Epithelial cell of esophagus (primary cell): ENCODE results near the gene PODXL2.
A peak's percentile ranks its signal among the peaks of the same experiment; 100 is the strongest.

Source experiments
- DNase-seq: peaks from one replicate; pipeline ENCODE4 v3.0.0; 2010; ENCODE audit warnings: low read depth
- H3K4me3 ChIP-seq: 2 replicates; pipeline ENCODE4 v1.5.1; 2011; ENCODE audit warnings: mild to moderate bottlenecking, low read length, control low read depth
- TF ChIP-seq, protein P1 (sequence below): IDR thresholded peaks from 2 replicates; pipeline ENCODE4 v1.5.1; 2011; ENCODE audit warnings: low read depth, mild to moderate bottlenecking, low read length, control low read depth, inconsistent platforms; ENCODE audit not compliant: insufficient read depth; ENCODE audit errors: missing control alignments

Gene PODXL2

DNA sequence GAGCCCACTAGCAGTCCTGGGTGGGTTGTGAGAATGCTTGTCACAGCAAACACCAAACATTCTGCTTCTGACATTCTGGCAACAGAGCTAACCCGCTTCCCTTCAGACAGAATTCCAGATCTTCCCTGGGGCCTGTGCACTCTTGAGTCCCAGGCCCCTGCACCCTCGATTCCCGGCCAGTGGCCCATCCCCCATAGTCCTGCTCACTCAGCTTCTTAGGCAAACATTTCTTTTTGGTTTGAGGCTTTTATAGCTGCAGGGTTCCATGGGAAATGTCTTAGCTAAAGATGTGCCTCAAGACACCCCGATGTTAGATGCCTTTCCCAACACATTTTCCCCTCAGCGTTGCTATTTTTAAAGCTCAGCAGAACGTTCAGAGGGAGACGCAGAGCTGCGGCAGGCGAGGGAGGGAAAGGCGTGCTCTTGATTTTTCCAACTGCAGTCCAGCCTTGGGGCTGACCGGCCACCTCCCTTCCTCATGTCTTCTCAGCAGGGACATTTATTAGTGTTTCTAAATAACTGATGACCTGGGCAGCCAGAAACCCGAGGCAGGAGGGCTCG lies 78.9 kb downstream of the PODXL2 start:
- no peak for DNase-seq
- TF ChIP-seq, protein P1, sequence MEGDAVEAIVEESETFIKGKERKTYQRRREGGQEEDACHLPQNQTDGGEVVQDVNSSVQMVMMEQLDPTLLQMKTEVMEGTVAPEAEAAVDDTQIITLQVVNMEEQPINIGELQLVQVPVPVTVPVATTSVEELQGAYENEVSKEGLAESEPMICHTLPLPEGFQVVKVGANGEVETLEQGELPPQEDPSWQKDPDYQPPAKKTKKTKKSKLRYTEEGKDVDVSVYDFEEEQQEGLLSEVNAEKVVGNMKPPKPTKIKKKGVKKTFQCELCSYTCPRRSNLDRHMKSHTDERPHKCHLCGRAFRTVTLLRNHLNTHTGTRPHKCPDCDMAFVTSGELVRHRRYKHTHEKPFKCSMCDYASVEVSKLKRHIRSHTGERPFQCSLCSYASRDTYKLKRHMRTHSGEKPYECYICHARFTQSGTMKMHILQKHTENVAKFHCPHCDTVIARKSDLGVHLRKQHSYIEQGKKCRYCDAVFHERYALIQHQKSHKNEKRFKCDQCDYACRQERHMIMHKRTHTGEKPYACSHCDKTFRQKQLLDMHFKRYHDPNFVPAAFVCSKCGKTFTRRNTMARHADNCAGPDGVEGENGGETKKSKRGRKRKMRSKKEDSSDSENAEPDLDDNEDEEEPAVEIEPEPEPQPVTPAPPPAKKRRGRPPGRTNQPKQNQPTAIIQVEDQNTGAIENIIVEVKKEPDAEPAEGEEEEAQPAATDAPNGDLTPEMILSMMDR, result no peak
- H3K4me3 ChIP-seq, result no peak overlapping the region

DNA sequence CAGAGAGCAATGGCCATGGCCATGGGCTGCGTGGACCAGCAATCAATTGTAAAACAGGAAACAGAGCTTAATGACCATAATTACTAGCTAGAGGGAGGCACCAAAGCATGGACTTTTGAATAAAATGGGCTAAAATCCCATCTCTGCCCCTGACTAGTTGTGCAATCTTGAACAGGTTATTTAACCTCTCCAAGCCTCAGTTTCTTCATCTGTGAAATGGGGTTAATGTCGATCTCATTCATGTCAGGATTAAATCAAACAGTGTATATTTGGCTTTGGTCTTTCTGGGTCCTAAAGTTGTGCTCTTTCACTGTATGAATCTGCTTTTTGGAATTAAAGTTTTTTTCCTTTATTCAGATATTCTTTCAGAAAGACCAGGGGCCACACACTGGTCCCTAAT lies 79.9 kb downstream of the PODXL2 start:
- no peak for DNase-seq
- H3K4me3 ChIP-seq, result no peak overlapping the region
- TF ChIP-seq, protein P1, result no peak

DNA sequence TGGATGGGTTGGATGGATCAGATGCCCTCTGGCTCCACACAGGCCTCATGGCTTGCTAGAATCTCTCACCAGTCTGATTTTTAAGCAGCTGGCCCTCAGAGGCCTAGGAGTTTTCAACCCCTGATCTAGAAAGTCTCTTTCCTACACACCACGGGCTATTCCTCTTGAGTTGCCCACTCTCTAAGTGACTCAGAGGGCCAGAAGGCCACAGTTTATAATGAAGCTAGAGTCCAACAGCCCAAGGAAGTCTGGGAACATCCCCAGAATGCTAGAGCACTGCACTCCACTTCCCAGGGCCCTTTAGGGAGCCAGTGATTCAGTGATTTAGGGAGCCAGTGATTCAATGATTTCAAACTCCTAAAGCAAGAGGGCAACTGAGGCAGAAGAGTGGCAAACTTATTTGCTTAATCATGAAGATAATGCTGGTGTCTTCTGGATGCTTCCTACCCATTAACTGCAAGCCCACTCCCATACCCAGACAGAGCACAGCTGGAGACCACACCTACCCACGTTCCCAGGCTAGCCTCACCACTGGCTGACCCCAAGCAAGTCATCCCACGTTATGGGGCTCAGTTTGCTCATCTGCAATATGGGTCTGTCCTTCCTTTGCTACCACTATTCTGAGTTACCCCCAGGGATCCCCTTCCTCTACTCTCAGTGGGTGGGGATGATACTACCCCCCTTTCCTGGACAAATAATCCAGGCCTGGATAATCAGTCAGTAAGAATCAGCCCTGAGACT lies 80.5 kb downstream of the PODXL2 start:
- TF ChIP-seq, protein P1, result no peak
- no peak overlapping the region for H3K4me3 ChIP-seq
- DNase-seq, result no peak

DNA sequence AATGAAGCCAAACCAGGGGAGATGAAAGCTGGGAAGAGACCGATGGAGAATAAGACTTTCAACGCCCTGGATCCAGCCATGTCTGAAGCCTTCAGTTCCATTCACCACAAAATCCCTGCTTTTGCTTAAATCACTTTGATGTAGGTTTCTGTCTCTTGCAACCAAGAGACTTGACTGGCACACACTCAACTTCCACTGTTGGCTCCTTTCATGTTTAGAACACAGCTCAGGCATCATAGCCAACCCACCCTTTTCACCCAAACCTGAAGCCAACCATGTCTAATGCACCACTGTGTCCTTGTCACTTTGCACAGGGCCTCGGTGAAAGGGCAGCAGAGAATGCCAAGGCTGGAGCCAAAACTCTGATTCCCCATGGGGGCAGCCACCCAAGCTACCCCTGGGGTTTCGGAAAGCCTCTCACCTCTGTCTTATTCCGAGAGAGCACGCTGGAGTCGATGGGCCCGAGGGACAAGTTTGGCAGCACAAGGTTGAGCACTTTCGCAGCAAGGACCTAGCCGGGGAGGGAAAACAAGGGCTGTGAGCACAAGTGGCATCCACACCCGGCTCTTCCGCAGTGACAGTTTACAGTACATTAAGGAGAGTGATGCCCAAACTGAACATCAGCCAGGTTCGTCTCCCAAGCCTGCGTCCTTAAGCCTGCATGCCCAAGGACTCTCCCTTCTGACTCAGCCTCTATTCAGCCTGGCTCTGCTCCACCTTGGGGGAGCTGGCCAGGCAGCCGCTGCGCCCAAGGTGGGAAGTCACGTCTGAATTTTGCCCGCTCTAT lies 81.4 kb downstream of the PODXL2 start:
- DNase-seq, result peak; percentile 61
- TF ChIP-seq, protein P1, result no peak
- H3K4me3 ChIP-seq, result no peak overlapping the region

DNA sequence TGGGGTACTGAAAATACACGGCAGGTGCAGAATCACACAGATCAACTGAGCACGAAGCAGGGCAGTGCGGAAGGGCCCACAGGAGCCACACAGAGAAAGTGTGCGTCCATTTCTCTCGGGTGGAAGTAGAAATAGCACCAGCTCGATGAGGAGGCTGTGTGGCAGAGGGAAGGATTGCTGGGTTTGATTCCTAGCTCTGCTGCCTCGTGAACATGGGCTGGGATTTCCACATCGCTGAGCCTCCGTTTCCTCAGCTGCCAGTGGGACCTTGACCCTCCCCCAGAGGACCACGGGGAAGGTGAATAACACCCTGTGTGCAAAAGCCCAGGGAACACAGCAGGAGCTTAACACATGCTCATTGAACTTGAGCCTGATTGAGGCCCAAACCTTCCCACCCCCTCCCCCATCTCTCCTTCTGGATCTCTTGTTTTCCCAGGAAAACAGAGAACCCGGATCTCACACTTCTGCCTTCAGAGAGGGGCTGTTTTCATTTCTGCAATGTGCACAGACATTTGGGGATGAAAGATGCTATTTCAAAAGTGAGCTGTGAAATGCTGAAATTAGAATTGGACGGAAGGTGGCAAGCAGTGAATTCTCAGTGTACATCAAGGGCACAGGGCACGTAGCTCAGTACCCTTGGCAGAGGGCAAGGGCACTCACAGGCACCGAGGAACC lies 82.2 kb downstream of the PODXL2 start:
- TF ChIP-seq, protein P1, result no peak
- no peak for DNase-seq

DNA sequence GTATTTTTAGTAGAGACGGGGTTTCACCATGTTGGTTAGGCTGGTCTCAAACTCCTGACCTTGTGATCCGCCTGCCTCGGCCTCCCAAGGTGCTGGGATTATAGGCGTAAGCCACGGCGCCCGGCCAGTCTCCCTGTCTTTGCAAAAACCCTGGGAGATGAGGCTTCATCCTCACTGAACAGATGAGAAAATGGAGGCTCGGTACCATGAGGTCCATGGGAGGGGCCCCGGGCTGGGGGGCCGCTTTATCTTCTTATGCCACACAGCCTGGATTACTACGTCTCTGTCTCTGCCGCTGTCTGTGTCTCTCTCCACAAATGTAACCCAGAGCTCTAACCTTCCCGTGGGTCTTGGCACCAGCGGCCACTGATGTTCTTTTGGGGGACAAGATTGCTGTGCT lies 82.9 kb downstream of the PODXL2 start:
- TF ChIP-seq, protein P1, result no peak
- H3K4me3 ChIP-seq, result no peak overlapping the region
- no peak for DNase-seq

More for the DNA sequence above, 82.2 kb downstream of the PODXL2 start:
- no peak overlapping the region for H3K4me3 ChIP-seq
